Measurements from ENCODE around the gene BTBD9.

GRCh38 chr6:38144365-38144945 lies 495.3 kb downstream of the BTBD9 start:
- TF ChIP-seq CSDC2 (CRISPR knock-in tag; IDR thresholded peaks at IDR 0.05) (no peak), PATZ1 (CRISPR knock-in tag; IDR thresholded peaks at IDR 0.05; ENCODE audit: borderline replicate concordance) (no peak), ZFP3 (CRISPR knock-in tag; IDR thresholded peaks at IDR 0.05) (no peak), BACH2 (CRISPR knock-in tag; IDR thresholded peaks at IDR 0.05; ENCODE audit: borderline replicate concordance) (no peak), GLIS3 (CRISPR knock-in tag; IDR thresholded peaks at IDR 0.05) (no peak)
